ENCODE results near the gene CERKL. TPM values are rescaled to one million over a fixed set of nuclear protein-coding genes. Genes with fewer than 3 reads are reported as not detected.

The CERKL gene
- total and polyA plus RNA-seq, 12 donors, result 0.03 TPM; not detected in 11

DNA sequence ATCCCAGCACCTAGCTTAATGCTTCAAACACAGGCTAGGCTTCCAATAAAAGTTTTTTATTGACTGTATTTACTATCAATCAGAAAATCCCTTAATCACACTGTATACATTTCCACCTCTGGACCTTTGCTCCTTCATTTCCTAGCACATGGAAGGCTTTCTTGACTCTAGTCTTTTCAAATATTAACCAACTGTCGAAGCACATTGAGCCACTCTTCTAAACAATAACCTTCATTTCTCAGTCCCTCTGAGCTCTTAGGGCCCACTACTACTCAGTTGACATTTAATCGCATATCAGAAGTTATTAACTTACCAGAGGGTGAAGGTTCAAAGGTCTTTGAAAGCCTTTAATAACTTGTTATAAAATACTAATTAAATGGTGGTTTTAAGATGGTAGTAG lies 37.4 kb downstream of the CERKL start:
- Histone ChIP-seq H3K36me3 (replicated peaks in 1 of 2) (no peaks in the 10 kb centered on the region), H3K27ac (no peak overlapping the region), H3K27me3 (no peaks in the 10 kb centered on the region), H3K9me3 (replicated peaks in 1 of 3) (no peaks in the 10 kb centered on the region), H3K4me3 (no peak overlapping the region), H3K4me1 (replicated peaks in 1 of 2) (no peaks in the 10 kb centered on the region)
- no peak for DNase-seq
- TF ChIP-seq, protein P1, sequence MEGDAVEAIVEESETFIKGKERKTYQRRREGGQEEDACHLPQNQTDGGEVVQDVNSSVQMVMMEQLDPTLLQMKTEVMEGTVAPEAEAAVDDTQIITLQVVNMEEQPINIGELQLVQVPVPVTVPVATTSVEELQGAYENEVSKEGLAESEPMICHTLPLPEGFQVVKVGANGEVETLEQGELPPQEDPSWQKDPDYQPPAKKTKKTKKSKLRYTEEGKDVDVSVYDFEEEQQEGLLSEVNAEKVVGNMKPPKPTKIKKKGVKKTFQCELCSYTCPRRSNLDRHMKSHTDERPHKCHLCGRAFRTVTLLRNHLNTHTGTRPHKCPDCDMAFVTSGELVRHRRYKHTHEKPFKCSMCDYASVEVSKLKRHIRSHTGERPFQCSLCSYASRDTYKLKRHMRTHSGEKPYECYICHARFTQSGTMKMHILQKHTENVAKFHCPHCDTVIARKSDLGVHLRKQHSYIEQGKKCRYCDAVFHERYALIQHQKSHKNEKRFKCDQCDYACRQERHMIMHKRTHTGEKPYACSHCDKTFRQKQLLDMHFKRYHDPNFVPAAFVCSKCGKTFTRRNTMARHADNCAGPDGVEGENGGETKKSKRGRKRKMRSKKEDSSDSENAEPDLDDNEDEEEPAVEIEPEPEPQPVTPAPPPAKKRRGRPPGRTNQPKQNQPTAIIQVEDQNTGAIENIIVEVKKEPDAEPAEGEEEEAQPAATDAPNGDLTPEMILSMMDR (IDR thresholded peaks at IDR 0.05), result no peak
- TF ChIP-seq POLR2A (IDR thresholded peaks at IDR 0.05), result no peak
- WGBS, 4 donors, result 76 to 79% (median 78%) methylated on average over 2 of the region's 2 CpGs
- intact Hi-C loops (cut with DNase I), result no loop called here

DNA sequence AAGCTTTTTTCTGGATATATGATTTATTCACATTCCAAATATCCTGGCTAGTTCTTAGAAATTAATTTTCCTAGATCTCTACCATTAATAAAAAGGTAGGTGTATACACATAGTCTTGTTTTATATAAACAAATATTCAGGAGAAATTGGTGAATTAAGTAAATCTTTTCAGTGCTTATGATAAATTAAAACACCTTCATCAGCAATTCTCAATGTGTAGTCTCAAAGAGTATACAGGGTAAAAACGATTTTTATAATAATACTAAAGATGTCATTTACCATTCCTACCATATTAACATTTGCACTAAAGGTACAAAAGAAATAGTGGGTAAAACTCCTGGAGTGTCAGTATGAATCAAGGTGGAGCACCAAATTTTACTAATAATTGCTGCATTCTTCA lies 40.2 kb downstream of the CERKL start:
- no peak for TF ChIP-seq POLR2A (IDR thresholded peaks at IDR 0.05)
- TF ChIP-seq, protein P1 (IDR thresholded peaks at IDR 0.05), result no peak
- H3K4me1 ChIP-seq (replicated peaks in 1 of 2), result no peaks in the 10 kb centered on the region
- 39 to 45% (median 42%) methylated on average over 1 of the region's 1 CpG for WGBS, 4 donors
- no peaks in the 10 kb centered on the region for H3K27me3 ChIP-seq
- H3K4me3 ChIP-seq, result no peak overlapping the region
- H3K36me3 ChIP-seq (replicated peaks in 1 of 2), result no peaks in the 10 kb centered on the region
- intact Hi-C loops (cut with DNase I), result no loop called here
- H3K27ac ChIP-seq, result no peak overlapping the region
- no peak for DNase-seq
- H3K9me3 ChIP-seq (replicated peaks in 1 of 3), result no peaks in the 10 kb centered on the region

DNA sequence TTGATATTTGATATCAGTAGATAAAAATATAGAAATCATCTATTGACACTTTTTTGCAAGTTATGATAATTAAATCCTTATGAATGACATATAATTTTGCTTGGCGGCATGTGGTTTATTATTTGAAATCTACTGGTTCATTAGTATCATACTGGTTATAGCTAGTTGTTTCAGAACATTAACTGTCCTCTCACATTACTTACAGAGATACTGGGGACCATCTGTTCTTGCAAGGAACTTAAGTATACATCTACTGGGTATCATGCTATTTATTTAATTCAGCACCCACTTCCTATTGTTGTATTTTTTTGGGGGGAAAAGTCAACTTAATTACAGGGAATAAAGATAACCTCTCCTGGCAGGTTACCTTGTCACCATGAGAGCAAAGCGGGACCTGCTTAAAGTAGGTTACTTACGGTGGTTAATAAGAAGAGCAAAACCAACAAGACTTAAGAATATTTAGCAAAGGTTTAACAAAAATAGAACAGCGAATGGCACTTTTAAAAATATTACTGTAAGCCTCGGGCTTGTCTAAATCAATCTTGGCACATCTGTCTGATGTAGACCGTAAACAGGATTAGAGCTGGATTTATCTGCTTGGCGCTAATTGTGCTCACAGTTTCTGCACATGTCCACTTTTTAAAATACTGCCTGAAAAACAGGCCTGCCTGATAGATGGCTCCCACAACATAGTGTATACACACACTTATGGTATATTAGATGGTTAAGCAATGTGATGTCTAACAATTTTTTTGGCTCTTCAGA lies 41.8 kb downstream of the CERKL start:
- TF ChIP-seq, protein P1 (IDR thresholded peaks at IDR 0.05), result no peak
- TF ChIP-seq POLR2A (IDR thresholded peaks at IDR 0.05), result no peak
- no peak overlapping the region for H3K4me3 ChIP-seq
- intact Hi-C loops (cut with DNase I), result no loop called here
- no peaks in the 10 kb centered on the region for H3K9me3 ChIP-seq (replicated peaks in 1 of 3)
- no peaks in the 10 kb centered on the region for H3K27me3 ChIP-seq
- H3K4me1 ChIP-seq (replicated peaks in 1 of 2), result no peaks in the 10 kb centered on the region
- no peaks in the 10 kb centered on the region for H3K36me3 ChIP-seq (replicated peaks in 1 of 2)
- 51 to 66% (median 63%) methylated on average over 7 of the region's 7 CpGs for WGBS, 4 donors
- H3K27ac ChIP-seq, result no peak overlapping the region
- DNase-seq, result no peak

DNA sequence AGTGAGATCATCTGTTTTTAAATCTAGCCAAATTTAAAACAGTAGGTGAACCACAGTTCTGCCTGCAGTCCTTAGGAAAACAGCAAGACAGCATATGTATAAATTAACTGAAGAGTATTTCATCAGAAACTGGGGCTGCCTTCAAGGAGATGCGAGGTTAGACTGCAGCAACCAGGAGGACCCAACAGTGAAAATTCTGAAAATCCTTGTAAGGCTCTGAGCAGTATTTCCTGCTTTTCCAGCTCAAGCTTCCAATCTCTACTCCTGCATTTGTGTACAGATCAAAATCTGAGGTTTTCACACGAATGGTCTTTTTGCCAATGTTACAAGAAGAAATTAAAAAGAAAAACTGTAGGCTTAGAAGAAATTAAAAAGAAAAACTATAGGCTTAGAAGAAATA lies 43.7 kb downstream of the CERKL start:
- DNase-seq, result no peak
- H3K27me3 ChIP-seq, result no peaks in the 10 kb centered on the region
- intact Hi-C loops (cut with DNase I), result no loop called here
- H3K9me3 ChIP-seq (replicated peaks in 1 of 3), result no peaks in the 10 kb centered on the region
- H3K4me3 ChIP-seq, result no peak overlapping the region
- no peak overlapping the region for H3K27ac ChIP-seq
- H3K36me3 ChIP-seq (replicated peaks in 1 of 2), result no peaks in the 10 kb centered on the region
- no peaks in the 10 kb centered on the region for H3K4me1 ChIP-seq (replicated peaks in 1 of 2)
- TF ChIP-seq, protein P1 (IDR thresholded peaks at IDR 0.05), result no peak
- TF ChIP-seq POLR2A (IDR thresholded peaks at IDR 0.05), result no peak
- WGBS, 4 donors, result 53 to 56% (median 55%) methylated on average over 2 of the region's 2 CpGs
